Breast epithelium (tissue), 3 donors: ENCODE results near the gene MTURN.

Source experiments
- POLR2A ChIP-seq: fragments of 450-650 bp; IDR thresholded peaks from one replicate; pipeline ENCODE4 v1.6.1; 2016; ENCODE audit warnings: antibody characterized with exemption, mild to moderate bottlenecking, moderate library complexity
- TF ChIP-seq, protein P1 (sequence below), 3 donors: fragments of 450-650 bp; IDR thresholded peaks; one replicate each; pipeline ENCODE4 v1.5.1; 2016 to 2017; ENCODE audit warnings: antibody characterized with exemption in 3 of 3, mild to moderate bottlenecking in 3 of 3, moderate library complexity in 3 of 3

DNA sequence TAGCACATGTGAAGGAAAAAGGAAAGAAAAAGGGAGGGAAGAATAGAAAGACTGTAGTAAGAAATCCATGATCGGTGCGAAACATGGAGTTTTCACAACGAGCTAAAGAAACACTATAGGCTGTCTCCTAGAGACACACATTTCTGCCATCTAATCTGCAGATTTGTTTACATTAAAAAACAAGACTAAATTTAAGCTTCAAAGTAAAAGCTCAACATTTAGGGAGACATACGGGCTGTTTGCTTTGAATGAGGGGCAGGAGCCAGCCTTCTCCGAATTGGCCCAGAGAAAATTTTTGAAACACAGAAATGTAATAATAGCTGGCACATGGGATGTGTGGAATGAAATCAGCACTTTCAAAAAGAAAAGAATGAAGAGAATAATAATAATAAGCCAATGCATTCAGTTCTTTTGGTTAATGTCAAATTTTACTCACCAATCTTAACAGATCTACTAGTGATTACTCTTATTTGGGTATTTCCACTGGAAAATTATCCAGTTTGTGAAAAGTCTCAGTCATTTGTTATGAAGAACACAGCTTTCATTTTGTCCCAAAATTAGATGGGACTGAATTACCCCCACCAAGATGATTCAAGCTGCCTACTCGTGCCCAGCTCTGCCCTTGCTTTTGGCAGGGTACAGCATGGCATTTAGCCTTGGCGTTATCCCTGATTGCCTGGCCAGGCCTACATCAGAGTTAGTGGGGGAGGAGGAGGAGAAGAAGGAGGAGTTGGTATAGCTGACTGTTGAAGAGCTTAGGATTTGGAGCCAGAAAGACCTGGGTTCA, 47.1 kb downstream of the MTURN start:
- TF ChIP-seq, protein P1, sequence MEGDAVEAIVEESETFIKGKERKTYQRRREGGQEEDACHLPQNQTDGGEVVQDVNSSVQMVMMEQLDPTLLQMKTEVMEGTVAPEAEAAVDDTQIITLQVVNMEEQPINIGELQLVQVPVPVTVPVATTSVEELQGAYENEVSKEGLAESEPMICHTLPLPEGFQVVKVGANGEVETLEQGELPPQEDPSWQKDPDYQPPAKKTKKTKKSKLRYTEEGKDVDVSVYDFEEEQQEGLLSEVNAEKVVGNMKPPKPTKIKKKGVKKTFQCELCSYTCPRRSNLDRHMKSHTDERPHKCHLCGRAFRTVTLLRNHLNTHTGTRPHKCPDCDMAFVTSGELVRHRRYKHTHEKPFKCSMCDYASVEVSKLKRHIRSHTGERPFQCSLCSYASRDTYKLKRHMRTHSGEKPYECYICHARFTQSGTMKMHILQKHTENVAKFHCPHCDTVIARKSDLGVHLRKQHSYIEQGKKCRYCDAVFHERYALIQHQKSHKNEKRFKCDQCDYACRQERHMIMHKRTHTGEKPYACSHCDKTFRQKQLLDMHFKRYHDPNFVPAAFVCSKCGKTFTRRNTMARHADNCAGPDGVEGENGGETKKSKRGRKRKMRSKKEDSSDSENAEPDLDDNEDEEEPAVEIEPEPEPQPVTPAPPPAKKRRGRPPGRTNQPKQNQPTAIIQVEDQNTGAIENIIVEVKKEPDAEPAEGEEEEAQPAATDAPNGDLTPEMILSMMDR (IDR thresholded peaks at IDR 0.05), result no peak
- TF ChIP-seq POLR2A, result no peak
